IMR-90 (cell line): ENCODE data around the gene LEMD1. TPM values are rescaled to one million over a fixed set of nuclear protein-coding genes. Genes with fewer than 3 reads are reported as not detected.

Experiments
- ATAC-seq: fragments of 200-7000 bp; cut with Tn5 transposase; 2 replicates; pipeline ENCODE4 v1.9.1; 2020; ENCODE audit warnings: low read depth, mild to moderate bottlenecking, moderate library complexity
- BruUV-seq: library from RNA; stranded (reverse); fragments of 400-500 nt; replicated peaks from 2 replicates; lab custom pipeline; 2021; lab: Mats Ljungman, UMichigan
- CTCF ChIA-PET: fragments of 300-600 bp; formaldehyde crosslinking; extraction: SDS; loops from one replicate; lab custom pipeline; 2021; ENCODE audit warnings: antibody characterized with exemption; lab: Yijun Ruan, JAX
- POLR2A ChIA-PET: fragments of 300-600 bp; sonication (Branson Sonifier 250); formaldehyde crosslinking; loops from one replicate; lab custom pipeline; 2022; ENCODE audit warnings: antibody characterized with exemption; ENCODE audit not compliant: unreplicated experiment; lab: Charles Lee
- DNase-seq: peaks from one replicate; pipeline ENCODE4 v3.0.0; 2013
- H2AFZ ChIP-seq: replicated peaks from 2 replicates; pipeline ENCODE3; 2013; ENCODE audit warnings: low read length, mild to moderate bottlenecking; ENCODE audit not compliant: poor library complexity
- H2AK5ac ChIP-seq: 2 replicates; pipeline ENCODE4 v1.6.1; 2013; ENCODE audit warnings: low read depth, low read length, inconsistent platforms
- H2AK9ac ChIP-seq: replicated peaks from 2 replicates; pipeline ENCODE3; 2013; ENCODE audit warnings: mild to moderate bottlenecking, low read depth, low read length, moderate library complexity; ENCODE audit not compliant: poor library complexity
- H2BK120ac ChIP-seq: 2 replicates; pipeline ENCODE4 v1.6.1; 2013; ENCODE audit warnings: low read depth, low read length, inconsistent platforms
- H2BK15ac ChIP-seq: 3 replicates; pipeline ENCODE4 v1.6.1; 2013; ENCODE audit warnings: low read depth, low read length, inconsistent platforms
- H2BK20ac ChIP-seq: 2 replicates; pipeline ENCODE4 v1.6.1; 2013; ENCODE audit warnings: low read depth, mild to moderate bottlenecking, inconsistent platforms, low read length, moderate library complexity
- H2BK5ac ChIP-seq: 2 replicates; pipeline ENCODE4 v1.6.1; 2013; ENCODE audit warnings: mild to moderate bottlenecking, low read depth, low read length, inconsistent platforms; ENCODE audit not compliant: poor library complexity, severe bottlenecking
- H3K14ac ChIP-seq: replicated peaks from 2 replicates; pipeline ENCODE4 v1.6.1; 2013; ENCODE audit warnings: low read depth, low read length, inconsistent platforms
- H3K18ac ChIP-seq: 2 replicates; pipeline ENCODE4 v1.6.1; 2013; ENCODE audit warnings: low read depth, low read length, control low read depth
- H3K23ac ChIP-seq: 2 replicates; pipeline ENCODE4 v1.6.1; 2013; ENCODE audit warnings: low read depth, low read length, inconsistent platforms
- H3K27ac ChIP-seq: 2 replicates; pipeline ENCODE4 v1.5.1; 2013; ENCODE audit warnings: mild to moderate bottlenecking, control low read depth, low read length; ENCODE audit not compliant: insufficient read depth
- H3K27me3 ChIP-seq: 2 replicates; pipeline ENCODE4 v1.6.1; 2013; ENCODE audit warnings: low read length; ENCODE audit not compliant: control insufficient read depth, insufficient read depth
- H3K36me3 ChIP-seq: 2 replicates; pipeline ENCODE4 v1.6.1; 2013; ENCODE audit warnings: low read length, mixed read lengths; ENCODE audit not compliant: control insufficient read depth, insufficient read depth
- H3K4ac ChIP-seq: 2 replicates; pipeline ENCODE4 v1.6.1; 2013; ENCODE audit warnings: low read depth, low read length, inconsistent platforms
- H3K4me1 ChIP-seq: 2 replicates; pipeline ENCODE4 v1.6.1; 2013; ENCODE audit warnings: low read length, mixed read lengths; ENCODE audit not compliant: control insufficient read depth, insufficient read depth
- H3K4me2 ChIP-seq: 2 replicates; pipeline ENCODE4 v1.6.1; 2013; ENCODE audit warnings: low read depth, mild to moderate bottlenecking, control low read depth, low read length, moderate library complexity
- H3K4me3 ChIP-seq: 2 replicates; pipeline ENCODE4 v1.5.1; 2013; ENCODE audit warnings: low read depth, mild to moderate bottlenecking, control low read depth, low read length, moderate library complexity; ENCODE audit not compliant: insufficient read depth
- H3K56ac ChIP-seq: 2 replicates; pipeline ENCODE4 v1.6.1; 2013; ENCODE audit warnings: low read length, inconsistent platforms; ENCODE audit not compliant: insufficient read depth; ENCODE audit errors: extremely low read depth
- H3K79me1 ChIP-seq, 2 experiments: 2 replicates each; pipeline ENCODE4 v1.6.1; 2013; ENCODE audit warnings: low read length in 2 of 2, inconsistent platforms in 1 of 2, low read depth in 1 of 2
- H3K9ac ChIP-seq: 2 replicates; pipeline ENCODE4 v1.6.1; 2013; ENCODE audit warnings: low read depth, low read length, control low read depth
- H3K9me1 ChIP-seq: 2 replicates; pipeline ENCODE4 v1.6.1; 2013; ENCODE audit warnings: low read length, inconsistent platforms; ENCODE audit not compliant: insufficient read depth
- H3K9me3 ChIP-seq: 2 replicates; pipeline ENCODE4 v1.6.1; 2013; ENCODE audit warnings: low read length; ENCODE audit not compliant: control insufficient read depth, insufficient read depth
- H4K20me1 ChIP-seq: 2 replicates; pipeline ENCODE4 v1.6.1; 2013; ENCODE audit warnings: low read length, inconsistent platforms; ENCODE audit not compliant: insufficient read depth
- H4K5ac ChIP-seq: 2 replicates; pipeline ENCODE4 v1.6.1; 2013; ENCODE audit warnings: mild to moderate bottlenecking, low read depth, low read length, control low read depth
- H4K8ac ChIP-seq, 2 experiments: 2 replicates each; pipeline ENCODE4 v1.6.1; 2013; ENCODE audit warnings: low read depth in 2 of 2, low read length in 2 of 2, control low read depth in 1 of 2, inconsistent platforms in 1 of 2
- H4K91ac ChIP-seq: 2 replicates; pipeline ENCODE4 v1.6.1; 2013; ENCODE audit warnings: low read depth, low read length, inconsistent platforms; ENCODE audit not compliant: insufficient read depth
- BHLHE40 ChIP-seq: fragments of 150-350 bp; IDR thresholded peaks from 2 replicates; pipeline ENCODE4 v1.6.1; 2016; ENCODE audit warnings: mild to moderate bottlenecking, low read depth, low read length
- CEBPB ChIP-seq: IDR thresholded peaks from 2 replicates; pipeline ENCODE4 v1.6.1; 2012; ENCODE audit warnings: low read depth, low read length, improper control_type of control experiment
- CHD1 ChIP-seq: IDR thresholded peaks from 2 replicates; pipeline ENCODE4 v1.6.1; 2012; ENCODE audit warnings: low read depth, low read length, improper control_type of control experiment
- CTCF ChIP-seq: conservative IDR thresholded peaks from 2 replicates; pipeline ENCODE4 v1.5.1; 2012; ENCODE audit warnings: mild to moderate bottlenecking, low read depth, low read length, improper control_type of control experiment
- ELK1 ChIP-seq: fragments of 150-350 bp; IDR thresholded peaks from 2 replicates; pipeline ENCODE4 v1.6.1; 2016; ENCODE audit warnings: low read depth, mild to moderate bottlenecking, low read length, moderate library complexity, borderline replicate concordance
- FOS ChIP-seq: fragments of 150-350 bp; IDR thresholded peaks from 2 replicates; pipeline ENCODE4 v1.6.1; 2016; ENCODE audit warnings: low read depth, low read length
- MAFK ChIP-seq: IDR thresholded peaks from 2 replicates; pipeline ENCODE4 v1.6.1; 2012; ENCODE audit warnings: low read depth, low read length, improper control_type of control experiment
- MAZ ChIP-seq: IDR thresholded peaks from 2 replicates; pipeline ENCODE4 v1.6.1; 2012; ENCODE audit warnings: low read depth, mild to moderate bottlenecking, low read length, improper control_type of control experiment, moderate library complexity, borderline replicate concordance
- MXI1 ChIP-seq: IDR thresholded peaks from 2 replicates; pipeline ENCODE4 v1.6.1; 2012; ENCODE audit warnings: low read depth, mild to moderate bottlenecking, low read length, moderate library complexity, borderline replicate concordance
- NFE2L2 ChIP-seq: fragments of 150-350 bp; IDR thresholded peaks from 2 replicates; pipeline ENCODE4 v1.6.1; 2016; ENCODE audit warnings: low read depth, mild to moderate bottlenecking, low read length
- POLR2A ChIP-seq: IDR thresholded peaks from 2 replicates; pipeline ENCODE4 v1.6.1; 2012; ENCODE audit warnings: mild to moderate bottlenecking, low read depth, low read length
- RAD21 ChIP-seq: IDR thresholded peaks from 2 replicates; pipeline ENCODE4 v1.6.1; 2012; ENCODE audit warnings: low read length, improper control_type of control experiment
- RCOR1 ChIP-seq: IDR thresholded peaks from 2 replicates; pipeline ENCODE4 v1.6.1; 2012; ENCODE audit warnings: mild to moderate bottlenecking, low read length, improper control_type of control experiment; ENCODE audit not compliant: insufficient replicate concordance
- RFX5 ChIP-seq: IDR thresholded peaks from 2 replicates; pipeline ENCODE4 v1.8.0; 2012; ENCODE audit warnings: low read depth, mild to moderate bottlenecking, low read length, moderate library complexity
- SMC3 ChIP-seq: fragments of 150-350 bp; IDR thresholded peaks from 2 replicates; pipeline ENCODE4 v1.6.1; 2016; ENCODE audit warnings: low read depth, mild to moderate bottlenecking, antibody characterized with exemption, low read length, moderate library complexity
- USF2 ChIP-seq: fragments of 150-350 bp; IDR thresholded peaks from 2 replicates; pipeline ENCODE4 v1.6.1; 2017; ENCODE audit warnings: mild to moderate bottlenecking, antibody characterized with exemption, low read length, low read depth
- WGBS, 2 experiments: methylation state at CpG; one replicate each; pipeline versions ENCODE4 v1.1.5 to v1.1.7; 2013; ENCODE audit warnings: missing lambda C conversion rate in 2 of 2; ENCODE audit not compliant: insufficient read length in 1 of 2; ENCODE audit errors: extremely low coverage in 2 of 2; 5-methylcytosine and 5-hydroxymethylcytosine counted together
- dilution Hi-C: fragments of 300-500 bp; cut with HindIII; formaldehyde crosslinking; loops from one replicate; pipeline ENCODE4 v1.14.3; 2018; ENCODE audit warnings: low sequenced_read_pairs; ENCODE audit not compliant: unreplicated experiment
- in situ Hi-C: fragments of 300-500 bp; cut with MboI; formaldehyde crosslinking; loops from 3 replicates; pipeline ENCODE4 v1.14.3; 2019; ENCODE audit warnings: low sequenced_read_pairs, inconsistent platforms, mixed read lengths
- intact Hi-C: fragments of 100-400 bp; cut with micrococcal nuclease; formaldehyde crosslinking; loops from 2 replicates; pipeline ENCODE4 v1.10.0; 2022
- polyA plus RNA-seq, 3 experiments: library from polyadenylated mRNA; depleted of rRNA; stranded (reverse); fragments of >200 nt; gene quantifications; 2 replicates each; pipeline ENCODE4 v1.2.3, GENCODE V29; 2012; ENCODE audit warnings: low replicate concordance in 1 of 3
- total RNA-seq: library from RNA; depleted of rRNA; stranded (reverse); fragments of >200 nt; gene quantifications from 2 replicates; pipeline ENCODE4 v1.2.3, GENCODE V29; 2012

Gene LEMD1
- total and polyA plus RNA-seq, 2 of the 4 experiments (the other 2 are of a cell fraction) = not detected

GRCh38 chr1:205355075-205355453 lies 66.8 kb downstream of the LEMD1 start:
- in situ Hi-C loops (no loop called here), dilution Hi-C loops (no loop called here), intact Hi-C loops (loop anchor here (2.0 to 10.0 kb wide), 2 partner anchors 76 to 300 kb away; no protein-coding TSS in a partner anchor)
- Histone ChIP-seq H4K5ac (no peak overlapping the region), H3K23ac (no peak overlapping the region), H3K9me1 (no peaks in the 10 kb centered on the region), H3K27ac (no peak overlapping the region), H4K8ac (no peak overlapping the region), H3K27me3 (peaks cover 48% of the 10 kb centered on the region), H3K9ac (no peak overlapping the region), H4K20me1 (no peaks in the 10 kb centered on the region), H2AFZ (no peak overlapping the region), H2AK5ac (no peak overlapping the region), H3K79me1 (no peaks in the 10 kb centered on the region), H3K36me3 (no peaks in the 10 kb centered on the region), H2BK5ac (no peak overlapping the region), H2BK120ac (no peak overlapping the region), H2BK20ac (no peak overlapping the region), H2BK15ac (no peak overlapping the region), H3K4ac (no peak overlapping the region), H4K91ac (no peak overlapping the region), H3K18ac (no peak overlapping the region), H3K4me2 (no peak overlapping the region), H3K14ac (no peak overlapping the region), H3K4me3 (no peak overlapping the region), H2AK9ac (no peak overlapping the region), H3K4me1 (no peaks in the 10 kb centered on the region; the same call in 1 of the 2 replicates), H3K9me3 (no peaks in the 10 kb centered on the region), H3K56ac (no peak overlapping the region)
- ATAC-seq (no peak), DNase-seq (no peak)
- TF ChIP-seq MXI1 (no peak), USF2 (no peak), MAFK (no peak), BHLHE40 (no peak), RAD21 (no peak), RCOR1 (no peak), POLR2A (no peak), RFX5 (no peak), FOS (no peak), CHD1 (no peak), SMC3 (no peak), NFE2L2 (no peak), MAZ (no peak), CEBPB (no peak), CTCF (no peak), ELK1 (no peak)
- POLR2A ChIA-PET = no interaction called here
- 88% methylated on average over 2 of the region's 3 CpGs; no CpG with 5 or more reads in 1 of the 2 experiments for WGBS, 2 experiments
- no TSS peak for BruUV-seq
- CTCF ChIA-PET = interaction anchor here (1.2 to 2.0 kb wide), 7 partner anchors 9 to 303 kb away, joined by 3 to 35 read pairs (median 11); no protein-coding TSS in a partner anchor
